ENCODE results near the gene FHIT.

The FHIT gene

GRCh38 chr3:60160111-60160821, 1091.0 kb downstream of the FHIT start:
- no peak for DNase-seq (ENCODE audit: low read depth)

- no peak for DNase-seq (ENCODE audit: low read depth)
Observed at GRCh38 chr3:60158035-60158434, 1093.2 kb downstream of the FHIT start.

GRCh38 chr3:60154011-60154410, 1097.2 kb downstream of the FHIT start:
- no peak for DNase-seq (ENCODE audit: low read depth)

GRCh38 chr3:60153221-60153999, 1097.8 kb downstream of the FHIT start:
- no peak for DNase-seq (ENCODE audit: low read depth)

- no peak for DNase-seq (ENCODE audit: low read depth)
Observed at GRCh38 chr3:60149501-60149900, 1101.8 kb downstream of the FHIT start.

GRCh38 chr3:60147249-60147950, 1103.9 kb downstream of the FHIT start:
- DNase-seq (ENCODE audit: low read depth): no peak

GRCh38 chr3:60146121-60146520, 1105.1 kb downstream of the FHIT start:
- no peak for DNase-seq (ENCODE audit: low read depth)

GRCh38 chr3:60144071-60144470, 1107.2 kb downstream of the FHIT start:
- DNase-seq (ENCODE audit: low read depth): no peak

- DNase-seq (ENCODE audit: low read depth): no peak
Observed at GRCh38 chr3:60142009-60142408, 1109.2 kb downstream of the FHIT start.

- no peak for DNase-seq (ENCODE audit: low read depth)
Observed at GRCh38 chr3:60140160-60140559, 1111.1 kb downstream of the FHIT start.

GRCh38 chr3:60136601-60137000, 1114.7 kb downstream of the FHIT start:
- no peak for DNase-seq (ENCODE audit: low read depth)

- DNase-seq (ENCODE audit: low read depth): no peak
Observed at GRCh38 chr3:60135474-60135873, 1115.8 kb downstream of the FHIT start.

GRCh38 chr3:60133269-60134162, 1117.7 kb downstream of the FHIT start:
- no peak for DNase-seq (ENCODE audit: low read depth)

- no peak for DNase-seq (ENCODE audit: low read depth)
Observed at GRCh38 chr3:60131618-60132017, 1119.6 kb downstream of the FHIT start.

GRCh38 chr3:60126511-60127304, 1124.5 kb downstream of the FHIT start:
- no peak for DNase-seq (ENCODE audit: low read depth)

GRCh38 chr3:60125686-60126085, 1125.6 kb downstream of the FHIT start:
- no peak for DNase-seq (ENCODE audit: low read depth)

GRCh38 chr3:60120245-60120644, 1131.0 kb downstream of the FHIT start:
- DNase-seq (ENCODE audit: low read depth): no peak

GRCh38 chr3:60114191-60114590, 1137.1 kb downstream of the FHIT start:
- DNase-seq (ENCODE audit: low read depth): no peak

- no peak for DNase-seq (ENCODE audit: low read depth)
Observed at GRCh38 chr3:60107275-60107674, 1144.0 kb downstream of the FHIT start.

GRCh38 chr3:60102154-60102553, 1149.1 kb downstream of the FHIT start:
- no peak for DNase-seq (ENCODE audit: low read depth)

GRCh38 chr3:60101621-60102020, 1149.6 kb downstream of the FHIT start:
- DNase-seq (ENCODE audit: low read depth): no peak

All from activated T-helper 9 cell treated with anti-CD3 and anti-CD28 coated beads, Interleukin-2, amount 50 U/mL, for 16 hours (primary cell).